Ishikawa (cell line): ENCODE measurements around the gene STOML1.

ENCODE experiments used
- CEBPB ChIP-seq: IDR thresholded peaks from 2 replicates; pipeline ENCODE4 v1.6.1; 2012
- CREB1 ChIP-seq: IDR thresholded peaks from 2 replicates; pipeline ENCODE4 v1.6.1; 2012; ENCODE audit warnings: low read depth
- EGR1 ChIP-seq: IDR thresholded peaks from 2 replicates; pipeline ENCODE4 v1.6.1; 2012
- EP300 ChIP-seq: IDR thresholded peaks from 2 replicates; pipeline ENCODE4 v1.6.1; 2012; ENCODE audit warnings: borderline replicate concordance
- FOXM1 ChIP-seq: IDR thresholded peaks from 2 replicates; pipeline ENCODE4 v1.6.1; 2012; ENCODE audit warnings: low read depth, borderline replicate concordance
- NFIC ChIP-seq: IDR thresholded peaks from 2 replicates; pipeline ENCODE4 v1.6.1; 2012
- RAD21 ChIP-seq: IDR thresholded peaks from 2 replicates; pipeline ENCODE4 v1.6.1; 2012; ENCODE audit warnings: low read depth
- TAF1 ChIP-seq: IDR thresholded peaks from 2 replicates; pipeline ENCODE4 v1.6.1; 2012; ENCODE audit warnings: low read depth, mild to moderate bottlenecking
- TCF12 ChIP-seq: IDR thresholded peaks from 2 replicates; pipeline ENCODE4 v1.6.1; 2012; ENCODE audit warnings: low read depth
- TEAD4 ChIP-seq: IDR thresholded peaks from 2 replicates; pipeline ENCODE4 v1.6.1; 2012
- YY1 ChIP-seq: IDR thresholded peaks from 2 replicates; pipeline ENCODE4 v1.6.1; 2012; ENCODE audit warnings: low read depth
- ZBTB7A ChIP-seq: IDR thresholded peaks from 2 replicates; pipeline ENCODE4 v1.6.1; 2012; ENCODE audit warnings: low read depth
- TF ChIP-seq, protein P1 (sequence below): IDR thresholded peaks from 2 replicates; pipeline ENCODE4 v1.6.1; 2012
- TF ChIP-seq, protein P2 (sequence below): IDR thresholded peaks from 2 replicates; pipeline ENCODE4 v1.6.1; 2012
- TF ChIP-seq, protein P3 (sequence below): IDR thresholded peaks from 2 replicates; pipeline ENCODE4 v1.6.1; 2012; ENCODE audit warnings: low read depth, mild to moderate bottlenecking

The STOML1 gene

DNA sequence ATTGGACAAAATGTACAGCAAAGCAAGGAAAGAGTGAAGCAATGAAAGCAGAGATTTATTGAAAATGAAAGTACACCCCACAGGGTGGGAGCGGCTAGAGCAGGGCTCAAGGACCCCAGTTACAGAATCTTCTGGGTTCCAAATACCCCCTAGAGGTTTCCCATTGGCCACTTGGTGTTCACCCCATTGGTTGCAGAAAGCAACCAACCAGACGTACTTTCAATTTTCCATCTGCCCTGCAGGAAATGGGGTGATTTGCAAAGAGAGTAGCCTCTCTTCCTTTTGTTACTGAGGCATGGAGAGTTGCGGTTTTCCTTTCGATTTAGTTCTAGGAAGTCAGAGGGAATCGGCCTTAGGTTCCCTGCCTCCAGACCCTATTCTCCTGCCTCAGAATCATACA lies 4.8 kb upstream of the STOML1 start:
- TF ChIP-seq TCF12 = no peak
- no peak for TF ChIP-seq YY1
- TF ChIP-seq, protein P1, sequence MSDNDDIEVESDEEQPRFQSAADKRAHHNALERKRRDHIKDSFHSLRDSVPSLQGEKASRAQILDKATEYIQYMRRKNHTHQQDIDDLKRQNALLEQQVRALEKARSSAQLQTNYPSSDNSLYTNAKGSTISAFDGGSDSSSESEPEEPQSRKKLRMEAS = no peak
- TF ChIP-seq TEAD4 = no peak
- TF ChIP-seq FOXM1 = no peak
- TF ChIP-seq EGR1 = no peak
- TF ChIP-seq EP300 = no peak
- no peak for TF ChIP-seq TAF1
- no peak for TF ChIP-seq CEBPB
- TF ChIP-seq, protein P2, sequence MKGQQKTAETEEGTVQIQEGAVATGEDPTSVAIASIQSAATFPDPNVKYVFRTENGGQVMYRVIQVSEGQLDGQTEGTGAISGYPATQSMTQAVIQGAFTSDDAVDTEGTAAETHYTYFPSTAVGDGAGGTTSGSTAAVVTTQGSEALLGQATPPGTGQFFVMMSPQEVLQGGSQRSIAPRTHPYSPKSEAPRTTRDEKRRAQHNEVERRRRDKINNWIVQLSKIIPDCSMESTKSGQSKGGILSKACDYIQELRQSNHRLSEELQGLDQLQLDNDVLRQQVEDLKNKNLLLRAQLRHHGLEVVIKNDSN = no peak
- no peak for TF ChIP-seq NFIC
- TF ChIP-seq ZBTB7A = no peak
- no peak for TF ChIP-seq CREB1
- no peak for TF ChIP-seq RAD21
- TF ChIP-seq, protein P3, sequence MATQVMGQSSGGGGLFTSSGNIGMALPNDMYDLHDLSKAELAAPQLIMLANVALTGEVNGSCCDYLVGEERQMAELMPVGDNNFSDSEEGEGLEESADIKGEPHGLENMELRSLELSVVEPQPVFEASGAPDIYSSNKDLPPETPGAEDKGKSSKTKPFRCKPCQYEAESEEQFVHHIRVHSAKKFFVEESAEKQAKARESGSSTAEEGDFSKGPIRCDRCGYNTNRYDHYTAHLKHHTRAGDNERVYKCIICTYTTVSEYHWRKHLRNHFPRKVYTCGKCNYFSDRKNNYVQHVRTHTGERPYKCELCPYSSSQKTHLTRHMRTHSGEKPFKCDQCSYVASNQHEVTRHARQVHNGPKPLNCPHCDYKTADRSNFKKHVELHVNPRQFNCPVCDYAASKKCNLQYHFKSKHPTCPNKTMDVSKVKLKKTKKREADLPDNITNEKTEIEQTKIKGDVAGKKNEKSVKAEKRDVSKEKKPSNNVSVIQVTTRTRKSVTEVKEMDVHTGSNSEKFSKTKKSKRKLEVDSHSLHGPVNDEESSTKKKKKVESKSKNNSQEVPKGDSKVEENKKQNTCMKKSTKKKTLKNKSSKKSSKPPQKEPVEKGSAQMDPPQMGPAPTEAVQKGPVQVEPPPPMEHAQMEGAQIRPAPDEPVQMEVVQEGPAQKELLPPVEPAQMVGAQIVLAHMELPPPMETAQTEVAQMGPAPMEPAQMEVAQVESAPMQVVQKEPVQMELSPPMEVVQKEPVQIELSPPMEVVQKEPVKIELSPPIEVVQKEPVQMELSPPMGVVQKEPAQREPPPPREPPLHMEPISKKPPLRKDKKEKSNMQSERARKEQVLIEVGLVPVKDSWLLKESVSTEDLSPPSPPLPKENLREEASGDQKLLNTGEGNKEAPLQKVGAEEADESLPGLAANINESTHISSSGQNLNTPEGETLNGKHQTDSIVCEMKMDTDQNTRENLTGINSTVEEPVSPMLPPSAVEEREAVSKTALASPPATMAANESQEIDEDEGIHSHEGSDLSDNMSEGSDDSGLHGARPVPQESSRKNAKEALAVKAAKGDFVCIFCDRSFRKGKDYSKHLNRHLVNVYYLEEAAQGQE = no peak

DNA sequence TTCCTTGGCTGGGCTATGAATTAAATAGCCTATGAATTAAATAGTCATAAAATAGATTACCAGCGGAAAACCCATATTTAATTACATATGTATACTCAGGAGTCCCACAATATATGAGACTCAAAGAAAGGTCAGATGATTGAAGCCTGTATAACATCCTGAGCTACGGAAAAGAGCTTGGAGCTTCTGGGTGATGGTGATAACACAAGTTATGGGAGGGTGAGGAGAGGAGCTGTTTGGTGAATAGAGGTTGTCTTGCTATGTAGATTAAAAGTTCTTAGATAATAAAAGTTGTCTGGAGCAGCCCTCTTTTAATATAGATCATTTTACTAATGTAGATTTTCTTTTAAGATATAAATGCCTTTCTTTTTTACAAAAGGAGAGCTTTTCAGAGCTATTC lies 4.2 kb upstream of the STOML1 start:
- TF ChIP-seq RAD21 = no peak

DNA sequence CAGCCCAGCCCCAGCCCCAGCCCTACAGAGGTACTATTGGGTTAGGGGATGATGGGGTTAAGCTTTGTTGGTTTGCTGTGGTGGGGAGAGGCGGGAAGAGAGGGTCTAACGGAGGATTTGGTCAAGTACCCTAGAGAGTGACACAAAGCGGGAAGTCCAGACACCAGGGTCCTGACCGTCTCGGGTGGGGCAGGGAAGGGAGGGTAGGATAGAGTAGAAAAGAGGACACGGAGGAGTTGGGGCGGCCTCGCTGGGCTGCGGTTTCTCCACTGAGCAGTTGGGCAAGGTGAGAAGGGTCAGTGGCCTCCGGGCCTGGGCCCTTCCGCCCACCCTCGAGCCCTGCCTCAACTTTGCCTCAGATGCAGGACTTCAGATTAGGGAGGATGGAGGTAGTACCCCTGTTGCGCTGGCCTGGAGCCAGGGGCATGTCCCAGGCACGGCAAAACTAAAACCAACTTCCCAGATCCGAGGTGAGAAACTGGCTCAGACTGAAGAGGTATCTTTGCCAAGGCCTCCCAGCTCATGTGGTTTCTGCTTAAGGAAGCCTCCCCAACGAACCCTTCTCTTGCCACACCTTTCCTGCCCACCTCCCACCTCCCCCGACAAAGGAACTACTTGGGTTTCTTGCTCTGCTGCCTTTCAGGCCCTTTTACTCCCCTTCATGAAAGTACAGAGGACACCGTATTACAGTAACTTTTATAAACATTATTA lies 3.0 kb upstream of the STOML1 start:
- TF ChIP-seq CREB1 = no peak
- peak; percentile 60 for TF ChIP-seq NFIC

DNA sequence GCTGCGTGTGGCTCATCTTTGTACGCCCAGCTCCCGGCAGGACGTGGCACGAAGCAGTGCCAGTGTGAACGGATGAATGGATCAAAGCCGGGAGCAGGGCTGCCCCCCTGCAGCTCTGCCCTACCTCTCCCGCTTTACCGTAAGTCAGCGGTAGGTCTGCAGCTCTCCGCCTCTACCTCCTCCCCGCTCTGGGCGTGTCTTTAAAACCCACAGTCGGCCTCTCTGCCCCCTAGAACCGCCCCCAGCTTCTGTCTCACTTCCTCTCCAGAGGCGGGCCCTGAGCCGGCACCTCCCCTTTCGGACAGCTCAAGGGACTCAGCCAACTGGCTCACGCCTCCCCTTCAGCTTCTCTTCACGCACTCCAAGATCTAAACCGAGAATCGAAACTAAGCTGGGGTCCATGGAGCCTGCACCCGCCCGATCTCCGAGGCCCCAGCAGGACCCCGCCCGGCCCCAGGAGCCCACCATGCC lies 2.4 kb upstream of the STOML1 start, which contains the start of gene PML:
Gene PML (plus strand): TSS at position 304 of the 471 bp plus-strand sequence. CDS start 97 bp downstream, at position 401.
- TF ChIP-seq EGR1 (no peak), CEBPB (no peak), FOXM1 (no peak), YY1 (no peak), NFIC (no peak), TAF1 (peak; percentile 46; the same call in 1 of the 2 replicates)
- TF ChIP-seq, protein P1 = peak; percentile 24
- TF ChIP-seq, protein P2 = no peak
- TF ChIP-seq, protein P3 = no peak

DNA sequence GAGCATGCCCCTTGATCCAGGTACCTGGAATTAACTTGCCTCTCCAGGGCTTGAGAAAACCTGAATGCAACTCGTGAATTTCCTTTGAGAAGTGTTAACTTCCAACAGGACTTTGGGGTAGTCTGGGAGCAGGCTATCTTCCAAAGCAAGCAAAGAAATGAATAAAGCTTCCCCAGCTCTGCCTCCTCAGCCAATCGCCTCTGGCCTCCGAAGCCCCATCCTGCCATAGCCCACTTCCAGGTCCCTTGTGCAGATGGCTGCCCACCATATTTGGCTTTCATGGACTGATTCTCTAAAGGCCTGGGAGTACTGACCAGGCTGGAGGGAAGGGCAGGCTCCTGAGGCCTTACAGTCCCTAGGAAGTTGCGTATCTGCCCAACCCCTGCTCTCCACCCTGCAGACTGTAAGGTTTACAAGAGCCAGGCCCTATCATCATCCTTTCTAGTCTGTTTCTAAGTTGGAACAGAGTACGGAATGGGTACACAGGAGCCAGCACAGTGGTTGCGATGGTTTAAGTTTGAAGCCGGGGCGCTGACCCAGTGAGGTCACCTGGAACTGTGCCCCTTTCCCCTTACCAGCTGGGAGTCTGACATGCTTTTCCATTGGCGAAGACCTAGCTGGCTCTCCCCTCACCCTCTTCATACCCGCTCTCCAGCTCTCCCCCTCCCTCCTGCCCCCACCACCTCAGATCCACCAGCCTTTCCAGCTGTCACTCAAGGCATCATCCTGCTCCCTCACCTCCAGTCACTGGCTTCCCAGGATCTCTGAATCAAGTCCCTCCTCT lies 1.3 kb upstream of the STOML1 start:
- TF ChIP-seq, protein P2 = no peak
- TF ChIP-seq TAF1 (no peak), TEAD4 (no peak), ZBTB7A (no peak)

DNA sequence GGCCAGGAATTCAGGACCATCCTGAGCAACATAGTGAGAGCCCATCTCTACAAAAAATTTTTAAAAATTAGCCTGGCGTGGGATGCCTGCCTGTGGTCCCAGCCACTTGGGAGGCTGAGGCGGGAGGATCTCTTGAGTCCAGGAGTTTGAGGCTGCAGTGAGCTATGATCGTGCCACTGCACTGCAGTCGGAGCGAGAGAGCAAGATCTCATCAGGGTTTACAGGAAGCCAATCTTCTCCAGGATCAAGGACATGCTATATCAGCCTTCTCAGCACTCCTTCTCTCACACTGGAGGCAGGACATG lies 451 bp upstream of the STOML1 start:
- TF ChIP-seq, protein P1 = no peak
- TF ChIP-seq TEAD4 = no peak
- no peak for TF ChIP-seq ZBTB7A
- TF ChIP-seq TCF12 = no peak
- TF ChIP-seq, protein P2 = no peak
- TF ChIP-seq CREB1 = no peak
